ENCODE results near the gene PPFIBP1. TPM values are rescaled to one million over a fixed set of nuclear protein-coding genes. Genes with fewer than 3 reads are reported as not detected.

The PPFIBP1 gene
- total and polyA plus RNA-seq, 2 of the 13 experiments (the other 11 are each of a cell fraction or from before 2014, with no cell fraction given) = 16.2 to 21.8 TPM

- no peak for TF ChIP-seq ZNF784 (CRISPR knock-in tag; IDR thresholded peaks at IDR 0.05; ENCODE audit: borderline replicate concordance)
- TF ChIP-seq HMGXB3 (CRISPR knock-in tag; IDR thresholded peaks at IDR 0.05; ENCODE audit: borderline replicate concordance) = peak; percentile 65; the same call in 1 of the 2 replicates
- no peak for TF ChIP-seq SALL2 (CRISPR knock-in tag; IDR thresholded peaks at IDR 0.05)
- TF ChIP-seq ZNF644 (CRISPR knock-in tag; IDR thresholded peaks at IDR 0.05; ENCODE audit: low read depth) = 0 out of 2 replicates have a peak, but pooled peaks have one; percentile 54
- TF ChIP-seq GMEB1 (CRISPR knock-in tag; IDR thresholded peaks at IDR 0.05; ENCODE audit: borderline replicate concordance) = no peak
- TF ChIP-seq ZNF317 (CRISPR knock-in tag; IDR thresholded peaks at IDR 0.05) = no peak
- no peak for TF ChIP-seq ZNF143 (CRISPR knock-in tag; IDR thresholded peaks at IDR 0.05)
- no peak for TF ChIP-seq MAZ (IDR thresholded peaks at IDR 0.05; ENCODE audit: borderline replicate concordance, low read depth, low read length)
- no peak for TF ChIP-seq MAZ (CRISPR knock-in tag; IDR thresholded peaks at IDR 0.05; ENCODE audit: low read depth)
- 0 out of 2 replicates have a peak, but pooled peaks have one; percentile 39 for TF ChIP-seq SMAD3 (CRISPR knock-in tag; IDR thresholded peaks at IDR 0.05)
- TF ChIP-seq RCOR2 (CRISPR knock-in tag; IDR thresholded peaks at IDR 0.05) = 0 out of 2 replicates have a peak, but pooled peaks have one; percentile 26
- TF ChIP-seq NCOR1 (IDR thresholded peaks at IDR 0.05; ENCODE audit: borderline replicate concordance, low read length) = no peak
- TF ChIP-seq ZNF10 (CRISPR knock-in tag; IDR thresholded peaks at IDR 0.05; ENCODE audit: borderline replicate concordance, low read depth) = no peak
- no peak for TF ChIP-seq ZNF777 (CRISPR knock-in tag; IDR thresholded peaks at IDR 0.05)
- no peak for TF ChIP-seq MED8 (CRISPR knock-in tag; IDR thresholded peaks at IDR 0.05; ENCODE audit: insufficient replicate concordance)
- TF ChIP-seq, protein P1, sequence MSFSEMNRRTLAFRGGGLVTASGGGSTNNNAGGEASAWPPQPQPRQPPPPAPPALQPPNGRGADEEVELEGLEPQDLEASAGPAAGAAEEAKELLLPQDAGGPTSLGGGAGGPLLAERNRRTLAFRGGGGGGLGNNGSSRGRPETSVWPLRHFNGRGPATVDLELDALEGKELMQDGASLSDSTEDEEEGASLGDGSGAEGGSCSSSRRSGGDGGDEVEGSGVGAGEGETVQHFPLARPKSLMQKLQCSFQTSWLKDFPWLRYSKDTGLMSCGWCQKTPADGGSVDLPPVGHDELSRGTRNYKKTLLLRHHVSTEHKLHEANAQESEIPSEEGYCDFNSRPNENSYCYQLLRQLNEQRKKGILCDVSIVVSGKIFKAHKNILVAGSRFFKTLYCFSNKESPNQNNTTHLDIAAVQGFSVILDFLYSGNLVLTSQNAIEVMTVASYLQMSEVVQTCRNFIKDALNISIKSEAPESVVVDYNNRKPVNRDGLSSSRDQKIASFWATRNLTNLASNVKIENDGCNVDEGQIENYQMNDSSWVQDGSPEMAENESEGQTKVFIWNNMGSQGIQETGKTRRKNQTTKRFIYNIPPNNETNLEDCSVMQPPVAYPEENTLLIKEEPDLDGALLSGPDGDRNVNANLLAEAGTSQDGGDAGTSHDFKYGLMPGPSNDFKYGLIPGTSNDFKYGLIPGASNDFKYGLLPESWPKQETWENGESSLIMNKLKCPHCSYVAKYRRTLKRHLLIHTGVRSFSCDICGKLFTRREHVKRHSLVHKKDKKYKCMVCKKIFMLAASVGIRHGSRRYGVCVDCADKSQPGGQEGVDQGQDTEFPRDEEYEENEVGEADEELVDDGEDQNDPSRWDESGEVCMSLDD (CRISPR knock-in tag; IDR thresholded peaks at IDR 0.05; ENCODE audit: borderline replicate concordance) = no peak
These were observed 179.9 kb downstream of the PPFIBP1 start (continued) for GRCh38 chr12:27703720-27704452.
